ENCODE results near the gene COPS6.

- TF ChIP-seq CTCF (IDR thresholded peaks at IDR 0.05), result no peak
- no peak for TF ChIP-seq EZH2 (IDR thresholded peaks at IDR 0.05; ENCODE audit: borderline replicate concordance, insufficient read depth, low read depth, low read length, poor library complexity, severe bottlenecking)
These were observed 18.5 kb downstream of the COPS6 start for GRCh38 chr7:100107125-100107737.
